ENCODE measurements around the gene DYNLT5.

DYNLT5 gene

DNA sequence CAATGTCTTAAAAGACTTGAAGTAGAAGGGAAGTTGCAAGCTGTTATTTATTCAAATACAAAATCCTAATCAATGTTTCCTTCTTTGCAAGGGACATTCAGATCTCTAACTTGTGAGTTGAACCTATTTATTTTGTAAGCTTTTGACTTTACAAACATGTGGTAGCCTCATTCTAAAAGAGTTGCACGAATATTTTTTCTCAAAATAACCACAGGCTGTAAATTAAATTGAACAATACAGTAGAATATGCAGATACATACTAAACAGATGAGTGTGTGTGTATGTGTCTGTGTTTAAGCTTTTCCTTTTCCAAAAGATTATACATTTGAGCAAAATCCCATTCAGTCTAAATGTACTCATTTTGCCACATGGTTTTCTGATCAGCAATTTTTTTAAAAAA lies 4.8 kb upstream of the DYNLT5 start:
- no peak for FAIRE-seq
- DNase-seq (ENCODE audit: insufficient read length, low spot score) = no peak

DNA sequence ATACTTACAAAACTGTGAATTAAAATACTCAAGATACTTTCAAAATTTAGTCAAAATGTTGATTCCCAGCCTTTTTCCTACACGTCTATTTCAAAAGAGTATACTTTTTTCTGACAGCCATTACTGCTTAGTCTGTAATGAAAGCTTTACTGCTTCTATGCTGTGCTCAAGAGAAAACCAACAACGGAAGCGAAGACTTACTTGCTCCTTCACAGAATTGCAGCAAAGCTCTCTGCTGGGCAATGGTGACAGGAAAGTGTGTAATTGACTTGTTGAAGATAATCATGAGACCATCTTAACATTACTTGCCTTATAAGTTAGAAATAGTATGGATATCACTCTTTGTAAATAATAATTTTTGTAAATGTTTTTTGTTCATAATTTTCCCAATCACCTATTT lies 1.7 kb upstream of the DYNLT5 start:
- DNase-seq (ENCODE audit: insufficient read length, low spot score) (no peak), FAIRE-seq (no peak)

DNA sequence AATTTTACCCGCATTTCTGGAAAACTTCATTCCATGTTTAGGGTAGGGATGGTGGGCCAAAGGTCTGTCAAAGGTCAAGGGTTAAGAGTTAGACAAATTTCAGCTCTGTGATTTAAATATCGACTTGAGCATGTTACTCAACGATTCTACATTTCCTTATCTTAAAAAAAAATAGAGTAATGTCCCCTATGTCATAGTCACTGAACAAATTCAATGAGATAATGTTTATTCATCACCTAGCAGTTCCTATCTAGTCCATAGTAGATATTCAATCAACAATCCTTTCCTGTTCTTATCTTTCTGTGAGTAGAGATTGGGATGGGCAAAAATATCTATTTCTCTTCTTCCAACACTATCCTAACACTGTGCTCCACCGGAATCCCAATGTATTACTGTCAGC lies 1.1 kb upstream of the DYNLT5 start:
- DNase-seq (ENCODE audit: insufficient read length, low spot score) (no peak), FAIRE-seq (no peak)

DNA sequence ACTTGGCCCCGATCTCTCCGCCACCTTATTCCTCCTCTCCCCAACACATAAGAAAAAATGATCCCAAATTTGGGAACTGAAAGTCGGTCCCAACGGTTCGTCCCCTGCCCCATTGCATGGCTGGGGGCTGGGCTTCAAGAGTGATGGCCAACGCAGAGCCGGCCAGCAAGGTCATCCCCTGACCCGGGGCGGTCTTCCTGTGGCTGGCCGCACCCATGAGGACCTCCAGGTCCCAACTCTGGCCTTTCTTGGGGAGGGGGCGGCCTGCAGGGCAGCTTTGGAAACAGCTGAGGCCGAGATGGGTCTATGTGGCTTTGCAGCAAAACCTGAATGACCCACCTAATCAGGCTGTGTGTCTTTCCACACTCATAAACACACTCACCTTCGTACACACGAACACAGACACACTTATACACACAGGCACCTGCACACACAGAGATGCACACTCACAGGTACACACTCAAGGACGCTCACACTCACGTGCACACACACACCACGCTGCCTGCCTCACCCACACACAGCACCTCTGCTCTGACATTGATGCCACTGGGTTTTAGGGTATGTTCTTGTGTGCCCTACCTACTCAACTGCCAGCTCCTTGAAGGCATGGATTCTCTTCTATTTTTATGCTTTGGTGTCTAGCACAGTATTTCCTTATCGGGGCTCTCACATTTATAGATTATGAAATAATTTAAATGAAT lies 562 bp downstream of the DYNLT5 start:
- FAIRE-seq = no peak

DNA sequence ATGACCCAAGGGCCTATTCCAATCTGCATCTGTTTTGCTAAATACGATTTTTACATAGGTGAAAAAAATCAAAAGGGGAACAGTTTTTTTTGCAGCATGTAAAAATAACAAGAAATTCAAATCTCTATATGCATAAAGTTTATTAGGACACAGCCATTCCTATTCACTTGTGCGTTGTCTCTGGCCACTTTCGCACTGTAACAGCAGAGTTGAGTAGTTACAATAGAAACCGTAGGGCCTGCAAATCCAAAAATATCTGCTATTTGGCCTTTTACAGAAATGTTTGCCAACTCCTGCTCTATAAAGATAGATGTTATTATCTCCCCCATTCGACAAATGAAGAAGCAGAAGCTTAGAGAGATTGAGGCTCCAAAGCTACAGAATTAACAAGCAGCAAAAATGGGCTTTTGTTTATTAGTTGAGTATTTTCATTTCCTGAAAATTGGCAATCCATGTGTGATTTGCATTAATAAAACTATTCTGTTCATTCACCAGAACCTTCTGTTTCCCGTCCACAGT lies 5.5 kb downstream of the DYNLT5 start:
- FAIRE-seq (no peak), DNase-seq (ENCODE audit: insufficient read length, low spot score) (no peak)

More for the DNA sequence above, 562 bp downstream of the DYNLT5 start:
- no peak for DNase-seq (ENCODE audit: insufficient read length, low spot score)

DNA sequence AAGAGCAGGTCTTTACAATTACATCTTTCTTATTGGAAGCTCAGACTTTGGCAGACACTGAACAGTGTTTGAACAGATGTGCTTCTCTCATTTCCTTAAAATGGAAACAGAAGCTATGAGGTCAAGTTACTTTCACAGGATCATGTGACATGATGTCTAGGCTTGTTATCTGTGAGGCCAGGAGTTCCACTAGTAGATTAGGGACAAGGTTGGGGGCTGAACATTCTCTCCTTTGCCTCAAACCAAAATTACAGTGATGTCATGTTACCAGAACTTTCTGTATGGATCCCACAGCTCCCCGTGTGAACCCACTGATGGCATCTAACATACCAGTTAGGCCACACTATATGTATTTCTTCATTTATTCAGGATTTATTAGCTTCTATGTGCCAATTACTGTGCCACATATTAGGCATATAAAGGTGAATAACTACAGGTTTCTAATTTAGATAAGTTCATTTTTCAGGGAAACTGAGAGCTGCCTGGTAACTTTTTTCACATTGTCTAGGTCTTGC lies 6.0 kb downstream of the DYNLT5 start:
- DNase-seq (ENCODE audit: insufficient read length, low spot score) (peak; percentile 26), FAIRE-seq (peak; percentile 97)

DNA sequence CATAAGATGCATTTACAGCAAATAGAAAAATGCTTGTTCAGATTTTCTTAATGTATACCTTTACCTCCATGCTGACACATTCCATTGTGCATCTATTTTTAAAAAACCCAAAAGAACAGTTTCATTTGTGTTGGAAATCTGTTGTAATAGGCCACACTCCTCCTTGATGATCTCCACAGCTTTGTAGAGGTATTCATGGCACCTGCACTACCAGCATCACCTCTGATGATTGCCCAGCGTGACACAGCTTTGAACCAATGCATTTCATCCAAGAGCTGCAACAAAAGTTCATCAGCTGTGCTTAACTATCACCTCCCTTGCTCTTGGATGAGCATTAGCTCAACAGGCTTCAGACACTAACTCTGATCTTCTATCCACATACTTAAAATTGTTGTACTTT lies 8.2 kb downstream of the DYNLT5 start:
- DNase-seq (ENCODE audit: insufficient read length, low spot score) (no peak), FAIRE-seq (no peak)

DNA sequence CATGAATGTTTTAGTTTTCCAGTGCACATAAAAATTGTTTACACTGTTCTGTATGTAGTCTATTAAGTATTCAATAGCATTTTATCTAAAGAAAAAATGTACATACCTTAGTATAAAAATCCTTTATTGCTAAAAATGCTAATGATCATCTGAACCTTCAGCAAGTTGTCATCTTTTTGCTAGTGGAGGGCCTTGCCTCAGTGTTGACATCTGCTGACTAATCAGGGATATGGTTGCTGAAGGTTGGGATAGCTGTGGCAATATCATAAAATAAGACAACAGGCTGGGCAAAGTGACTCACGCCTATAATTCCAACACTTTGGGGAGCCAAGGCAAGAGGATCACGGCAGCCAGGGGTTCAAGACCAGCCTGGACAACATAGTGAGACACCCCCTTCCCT lies 9.0 kb downstream of the DYNLT5 start:
- FAIRE-seq (no peak), DNase-seq (ENCODE audit: insufficient read length, low spot score) (no peak)

DNA sequence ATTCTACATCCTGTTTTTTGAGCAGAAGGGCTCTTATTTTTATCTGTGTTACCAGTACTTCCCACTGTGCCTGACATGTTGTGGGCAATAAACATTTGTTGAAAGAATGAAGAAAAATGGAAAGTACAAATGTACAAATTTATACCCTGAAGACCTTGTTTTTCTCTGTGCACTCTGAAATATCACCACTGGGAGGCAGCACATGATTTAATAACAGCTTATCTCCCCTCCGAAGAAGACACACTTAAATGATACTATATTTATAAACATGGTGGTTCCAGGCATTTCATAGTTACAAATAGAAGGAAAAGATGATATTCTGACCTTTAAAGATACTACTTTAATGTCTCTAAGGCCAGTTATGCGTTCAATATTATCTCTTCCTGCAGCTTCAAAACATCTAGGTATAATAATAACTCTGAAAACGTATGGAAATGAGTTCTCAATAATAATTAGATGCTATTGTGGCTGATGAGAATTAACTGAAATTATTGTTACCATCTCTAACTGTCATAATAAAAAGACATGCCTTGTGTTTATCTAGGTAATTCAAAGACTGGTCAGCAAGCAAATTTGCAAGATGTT lies 12.8 kb downstream of the DYNLT5 start:
- DNase-seq (ENCODE audit: insufficient read length, low spot score) = no peak
- peak; percentile 33 for FAIRE-seq

DNA sequence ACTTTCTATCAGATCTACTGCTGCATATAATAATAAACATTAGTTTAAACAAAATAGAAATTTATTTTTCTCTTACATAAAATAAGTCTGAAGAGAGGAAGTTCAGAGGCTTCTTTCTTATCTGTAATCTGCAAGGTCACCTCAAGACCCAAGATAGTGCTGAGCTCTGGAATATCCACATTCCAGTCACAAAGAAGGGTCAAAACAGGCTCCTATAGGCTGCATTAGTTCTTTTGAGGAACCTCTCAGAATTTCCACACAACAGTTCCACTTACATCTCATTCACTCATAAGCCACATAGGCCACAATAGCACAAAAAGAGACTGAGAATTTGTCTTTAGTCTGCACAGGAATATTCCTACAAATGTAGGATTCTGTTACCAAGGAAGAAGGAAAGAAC lies 15.4 kb downstream of the DYNLT5 start:
- DNase-seq (ENCODE audit: insufficient read length, low spot score) (no peak), FAIRE-seq (no peak)

DNA sequence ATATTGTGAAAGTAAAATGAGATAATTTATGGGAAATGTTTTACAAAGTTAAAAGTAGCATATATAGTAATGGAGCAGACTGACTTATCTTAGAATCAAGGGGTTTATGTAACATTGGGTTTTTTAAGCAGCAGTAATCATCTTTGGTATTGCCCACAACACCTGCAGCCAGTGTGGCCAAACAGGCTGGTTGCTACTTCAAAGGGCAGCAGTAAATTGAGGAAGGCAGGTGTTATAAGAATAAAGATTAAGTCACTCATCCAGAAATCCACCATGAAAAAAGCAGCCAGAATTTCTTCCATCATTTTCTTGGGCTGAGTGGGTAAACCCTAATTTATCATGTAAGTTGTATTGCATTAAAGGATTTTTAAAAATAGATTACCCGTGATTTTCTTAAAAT lies 16.7 kb downstream of the DYNLT5 start:
- DNase-seq (ENCODE audit: insufficient read length, low spot score) = no peak
- FAIRE-seq = no peak

DNA sequence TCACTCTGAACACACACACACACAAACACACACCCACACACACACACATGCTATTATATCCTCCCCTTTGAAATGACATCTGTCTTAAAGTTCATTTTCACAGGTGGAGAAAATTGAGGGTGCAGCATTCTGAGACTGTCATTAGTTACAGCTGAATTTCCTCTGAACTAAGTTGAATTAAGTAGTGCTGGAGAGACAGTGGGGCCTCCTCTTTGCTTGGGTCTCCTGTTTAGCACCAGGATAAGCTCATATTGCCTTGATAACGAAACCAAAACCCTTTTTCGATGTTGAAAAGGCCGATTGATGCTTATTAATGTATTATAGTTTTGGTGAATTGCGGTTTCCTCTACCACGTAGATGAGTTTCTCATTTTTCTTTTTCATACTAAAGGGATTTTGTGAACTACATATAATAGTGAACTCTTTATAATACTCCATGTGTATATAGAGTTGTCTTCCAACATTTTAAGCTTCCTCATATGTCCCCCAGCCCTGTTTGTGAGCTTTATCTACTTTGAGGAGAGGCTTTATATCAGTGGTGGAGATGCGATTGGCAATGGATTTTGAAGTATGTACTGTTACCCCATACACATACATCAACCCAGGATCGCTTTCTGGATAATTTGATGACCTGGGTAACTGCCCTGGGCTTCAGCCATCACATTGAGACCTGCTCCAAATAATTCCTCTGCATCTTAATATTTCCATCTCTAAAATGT lies 17.4 kb downstream of the DYNLT5 start:
- no peak for FAIRE-seq

DNA sequence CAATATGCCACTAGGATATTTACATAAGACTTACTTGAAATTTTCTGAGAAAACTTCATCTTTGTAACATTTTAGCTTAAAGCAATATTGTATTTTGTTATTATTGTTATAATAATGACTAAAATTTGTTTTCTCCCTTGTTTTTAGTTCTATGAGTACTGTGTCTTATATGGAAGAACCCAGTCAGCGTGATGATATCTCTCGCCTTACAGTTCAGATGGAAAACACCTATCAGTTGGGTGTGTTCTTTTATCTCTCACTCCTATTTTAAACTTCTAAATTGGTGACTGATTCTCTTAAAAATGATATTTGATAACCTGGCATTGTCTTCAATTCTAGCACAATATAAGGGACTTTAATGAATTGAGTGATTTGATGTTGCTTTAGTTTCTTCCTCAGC lies 18.0 kb downstream of the DYNLT5 start:
- DNase-seq (ENCODE audit: insufficient read length, low spot score) (no peak), FAIRE-seq (no peak)

More for the DNA sequence above, 17.4 kb downstream of the DYNLT5 start:
- no peak for DNase-seq (ENCODE audit: insufficient read length, low spot score)

DNA sequence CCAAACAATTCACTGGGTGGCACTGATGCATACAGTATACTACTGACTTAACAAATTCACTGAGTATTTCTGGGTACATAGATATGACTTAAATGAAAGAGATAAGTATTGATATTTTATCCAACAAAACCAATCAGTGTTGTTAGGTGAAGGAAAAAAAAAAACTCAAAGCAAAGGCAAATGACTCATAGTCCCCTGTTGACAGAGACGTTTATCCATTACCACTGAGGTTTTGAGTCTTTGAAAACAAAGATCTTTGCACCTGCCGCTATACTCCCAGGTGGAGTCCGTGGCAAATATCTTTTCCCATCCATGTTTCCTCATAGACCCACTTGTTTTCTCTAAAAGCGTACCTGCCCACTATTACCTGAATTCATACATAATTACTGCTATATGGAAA lies 18.4 kb downstream of the DYNLT5 start:
- DNase-seq (ENCODE audit: insufficient read length, low spot score) = no peak

DNA sequence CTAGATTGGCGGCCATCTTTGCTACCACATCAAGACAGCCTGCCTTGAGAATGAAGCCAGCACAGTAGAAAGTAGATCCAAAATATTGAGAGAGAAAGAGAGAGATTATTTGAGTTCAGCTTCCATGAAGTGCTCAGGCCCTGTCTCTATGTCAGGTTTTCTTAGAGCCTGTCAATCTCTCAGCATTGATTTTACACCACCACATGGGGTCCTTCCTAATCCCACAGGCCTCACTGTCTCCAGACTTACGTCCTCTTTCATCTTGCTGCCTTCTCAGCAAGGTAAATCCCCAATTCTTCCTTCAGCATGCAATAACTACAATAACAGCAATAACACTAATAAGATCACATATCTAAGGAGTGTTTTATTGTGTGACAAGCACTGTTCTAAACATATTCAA lies 21.0 kb downstream of the DYNLT5 start:
- DNase-seq (ENCODE audit: insufficient read length, low spot score) (no peak), FAIRE-seq (peak; percentile 4)

More for the DNA sequence above, 18.4 kb downstream of the DYNLT5 start:
- no peak for FAIRE-seq

DNA sequence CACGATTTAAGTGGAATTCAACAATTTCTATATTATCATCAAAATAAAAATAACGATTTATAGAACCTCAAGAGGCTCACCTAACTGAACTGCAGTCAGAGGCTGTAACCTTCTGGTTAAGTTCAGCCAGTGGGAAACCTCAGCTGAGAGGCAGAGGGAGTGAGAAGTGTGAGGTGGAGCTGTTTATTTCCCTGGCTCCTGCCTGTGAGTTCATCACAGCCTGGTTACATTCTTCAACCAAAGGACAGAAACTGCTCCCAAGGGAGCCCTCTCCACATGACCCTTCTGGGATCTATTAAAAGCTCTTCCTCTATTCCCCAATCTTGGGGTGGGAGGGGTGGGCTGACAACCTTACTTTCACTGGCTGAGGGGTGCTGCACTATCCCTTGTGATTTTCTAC lies 22.2 kb downstream of the DYNLT5 start:
- DNase-seq (ENCODE audit: insufficient read length, low spot score) = no peak

DNA sequence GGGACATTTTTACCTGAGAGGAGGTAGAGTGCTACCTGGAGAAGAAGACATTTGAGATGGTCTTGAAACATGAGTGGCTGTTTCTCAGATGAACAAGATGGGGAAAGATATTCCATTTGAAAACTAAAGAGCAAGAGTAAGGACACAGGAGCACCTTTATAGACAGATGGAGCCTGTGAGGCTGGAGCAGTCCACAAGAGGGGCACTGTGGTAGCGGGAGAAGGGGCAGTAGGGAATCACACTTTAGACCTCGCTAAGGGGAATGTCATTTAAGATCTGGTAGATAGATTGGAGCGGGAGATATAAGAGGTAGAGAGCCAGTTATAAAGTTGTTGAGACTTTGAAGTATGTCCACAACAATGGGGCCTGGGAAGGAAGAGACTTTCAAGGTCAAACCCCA lies 23.4 kb downstream of the DYNLT5 start:
- FAIRE-seq (no peak), DNase-seq (ENCODE audit: insufficient read length, low spot score) (no peak)

More for the DNA sequence above, 22.2 kb downstream of the DYNLT5 start:
- FAIRE-seq = no peak

DNA sequence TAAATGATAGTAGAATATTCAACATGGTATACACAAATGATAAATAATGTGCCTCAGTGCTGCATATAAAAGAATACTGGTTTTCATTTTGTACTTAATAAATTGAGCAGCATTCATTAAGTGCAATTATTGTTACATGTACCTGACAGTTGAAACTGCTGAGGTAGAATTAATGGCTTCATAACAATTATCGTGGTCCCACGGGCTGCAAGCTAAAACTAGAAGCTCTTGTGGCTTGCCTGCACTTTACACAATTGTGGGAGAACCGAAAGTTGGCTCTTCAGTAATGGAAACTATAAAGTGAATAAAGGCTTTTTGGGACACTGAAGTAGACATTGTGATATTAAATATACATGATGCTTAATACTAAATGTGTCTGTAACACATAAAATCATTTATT lies 25.6 kb downstream of the DYNLT5 start:
- FAIRE-seq (no peak), DNase-seq (ENCODE audit: insufficient read length, low spot score) (no peak)

DNA sequence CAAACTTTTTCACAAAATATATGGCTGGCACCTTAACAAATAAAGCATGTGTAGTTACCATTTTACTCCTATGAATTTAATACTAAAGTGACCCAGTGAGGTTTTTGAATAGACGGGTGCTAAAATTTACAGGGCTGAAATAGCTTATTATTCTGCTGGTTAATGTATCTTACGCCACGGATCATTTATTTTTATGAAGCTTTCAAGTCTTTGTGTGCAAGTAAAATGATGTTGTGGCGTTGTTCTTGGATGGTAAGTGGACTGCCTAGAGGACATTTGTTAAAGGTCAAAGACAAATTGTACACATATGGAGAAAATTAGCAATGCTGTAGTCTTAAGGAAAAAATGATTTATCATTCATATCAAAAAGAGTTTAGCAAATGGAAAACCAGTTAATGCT lies 26.0 kb downstream of the DYNLT5 start:
- DNase-seq (ENCODE audit: insufficient read length, low spot score) (no peak), FAIRE-seq (peak; percentile 60)

DNA sequence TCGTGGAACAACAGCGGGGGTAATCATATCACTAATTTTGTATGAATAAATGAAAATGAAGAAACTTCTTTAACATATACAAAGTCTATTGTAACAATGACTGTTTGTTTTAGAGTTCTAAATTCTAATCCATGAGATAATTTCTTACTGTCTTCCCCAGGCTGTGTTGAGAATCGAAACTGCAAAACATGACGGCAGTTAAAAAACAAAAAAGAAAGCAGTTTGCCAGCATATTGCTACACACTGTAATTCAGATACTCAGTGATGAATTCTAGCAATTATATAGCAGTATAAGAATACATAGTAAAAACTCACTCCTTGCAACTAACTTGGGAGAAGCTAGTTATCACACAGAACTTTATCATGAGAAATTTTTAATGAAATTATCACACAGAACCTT lies 26.7 kb downstream of the DYNLT5 start:
- DNase-seq (ENCODE audit: insufficient read length, low spot score) (no peak), FAIRE-seq (no peak)

DNA sequence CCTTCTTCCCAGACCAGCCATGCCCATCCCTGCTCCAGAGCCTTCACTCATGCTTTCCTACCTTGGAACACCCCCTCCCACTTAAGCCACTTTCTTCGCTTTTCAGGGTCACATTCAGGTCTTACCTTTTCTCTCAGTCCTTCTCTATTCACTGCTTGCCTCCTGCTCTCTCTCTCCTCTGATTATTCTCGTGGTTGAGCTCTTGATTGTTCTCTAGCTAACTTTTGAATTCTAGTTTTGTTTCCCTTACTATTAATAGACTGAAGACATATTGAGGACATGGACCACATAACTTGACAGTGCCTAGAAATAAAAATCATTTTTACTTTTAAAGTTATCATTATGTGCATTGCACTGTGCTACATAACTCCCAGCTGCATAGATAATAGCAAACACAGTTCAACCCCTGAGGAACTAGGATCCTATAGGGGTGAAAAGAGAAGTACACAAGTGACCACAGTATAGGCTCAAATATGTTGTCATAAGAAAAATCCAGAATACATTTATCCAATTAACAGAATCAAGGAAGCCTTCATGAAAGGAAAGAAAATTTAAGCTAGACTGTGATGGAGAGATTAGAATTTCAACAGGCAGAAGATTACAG lies 27.3 kb downstream of the DYNLT5 start:
- no peak for FAIRE-seq

More for the DNA sequence above, 27.3 kb downstream of the DYNLT5 start:
- DNase-seq (ENCODE audit: insufficient read length, low spot score) = no peak

All from GM19239 (cell line).